GM18867 (cell line): ENCODE results near the gene LAMA1.
"Not testable (repeated sequence)": the region's sequence is repeated elsewhere in the genome, so short reads cannot be mapped to it uniquely, and the experiment has no call there.

Experiments
- ATAC-seq: cut with Tn5 transposase; IDR thresholded peaks from one replicate; pipeline ENCODE4 v1.9.1; 2021; ENCODE audit warnings: mild to moderate bottlenecking, moderate library complexity; ENCODE audit not compliant: unreplicated experiment

The LAMA1 gene

GRCh38 chr18:6949800-6950586, 167.6 kb downstream of the LAMA1 start:
- ATAC-seq: no peak

GRCh38 chr18:6948281-6949055, 169.1 kb downstream of the LAMA1 start:
- ATAC-seq: no peak

- ATAC-seq: no peak
Observed at GRCh38 chr18:6947338-6948030, 170.1 kb downstream of the LAMA1 start.

- no peak for ATAC-seq
Observed at GRCh38 chr18:6943143-6943542, 174.5 kb downstream of the LAMA1 start.

GRCh38 chr18:6942742-6943141, 174.9 kb downstream of the LAMA1 start:
- no peak for ATAC-seq

GRCh38 chr18:6941996-6942395, 175.6 kb downstream of the LAMA1 start:
- ATAC-seq: no peak

GRCh38 chr18:6940451-6940850, 177.1 kb downstream of the LAMA1 start:
- ATAC-seq: no peak

GRCh38 chr18:6939972-6940371, 177.6 kb downstream of the LAMA1 start:
- ATAC-seq: no peak

GRCh38 chr18:6938403-6938802, 179.2 kb downstream of the LAMA1 start:
- ATAC-seq: not testable (repeated sequence)

- ATAC-seq: no peak
Observed at GRCh38 chr18:6938003-6938402, 179.6 kb downstream of the LAMA1 start.

- no peak for ATAC-seq
Observed at GRCh38 chr18:6934859-6935258, 182.7 kb downstream of the LAMA1 start.

GRCh38 chr18:6929370-6930102, 188.1 kb downstream of the LAMA1 start:
- ATAC-seq: no peak

GRCh38 chr18:6928359-6928758, 189.2 kb downstream of the LAMA1 start:
- ATAC-seq: no peak

- ATAC-seq: no peak
Observed at GRCh38 chr18:6927153-6927552, 190.4 kb downstream of the LAMA1 start.

- no peak for ATAC-seq
Observed at GRCh38 chr18:6923220-6923619, 194.4 kb downstream of the LAMA1 start.

GRCh38 chr18:6921571-6921970, 196.0 kb downstream of the LAMA1 start:
- no peak for ATAC-seq

- peak; percentile 56 for ATAC-seq
Observed at GRCh38 chr18:6920099-6920955, 197.3 kb downstream of the LAMA1 start.

- ATAC-seq: no peak
Observed at GRCh38 chr18:6917072-6917471, 200.5 kb downstream of the LAMA1 start.

GRCh38 chr18:6901286-6901926, 216.2 kb downstream of the LAMA1 start:
- no peak for ATAC-seq

- ATAC-seq: no peak
Observed at GRCh38 chr18:6891788-6892187, 225.8 kb downstream of the LAMA1 start.
